RWPE2 (cell line): Measurements from ENCODE around the gene BFSP2.
A peak's percentile ranks its signal among the peaks of the same experiment; 100 is the strongest.

Experiments used
- ATAC-seq: fragments of 200-7000 bp; cut with Tn5 transposase; 3 replicates; pipeline ENCODE4 v1.9.1; 2021; ENCODE audit warnings: low read depth
- DNase-seq: peaks from one replicate; pipeline ENCODE4 v3.0.0-alpha.2; 2020; ENCODE audit warnings: low spot score
- H3K27ac ChIP-seq: fragments of 450-650 bp; 2 replicates; pipeline ENCODE4 v1.5.1; 2017; ENCODE audit warnings: mild to moderate bottlenecking; ENCODE audit not compliant: poor library complexity, severe bottlenecking
- H3K27me3 ChIP-seq: fragments of 250-450 bp; sonication (Bioruptor Pico); 2 replicates; pipeline ENCODE4 v1.5.1; 2021; ENCODE audit warnings: mild to moderate bottlenecking, moderate library complexity; ENCODE audit not compliant: insufficient read depth, poor library complexity, severe bottlenecking
- H3K36me3 ChIP-seq: fragments of 250-450 bp; sonication (Bioruptor Pico); 2 replicates; pipeline ENCODE4 v1.5.1; 2020; ENCODE audit warnings: low read depth, mild to moderate bottlenecking, moderate library complexity
- H3K4me1 ChIP-seq: fragments of 250-450 bp; sonication (Bioruptor Pico); 2 replicates; pipeline ENCODE4 v1.5.1; 2021; ENCODE audit warnings: mild to moderate bottlenecking, moderate library complexity; ENCODE audit not compliant: insufficient read depth, poor library complexity, severe bottlenecking
- H3K4me3 ChIP-seq: fragments of 250-450 bp; sonication (Bioruptor Pico); 2 replicates; pipeline ENCODE4 v1.5.1; 2021; ENCODE audit warnings: mild to moderate bottlenecking, moderate library complexity; ENCODE audit not compliant: severe bottlenecking
- H3K9me3 ChIP-seq: fragments of 250-450 bp; sonication (Bioruptor Pico); 2 replicates; pipeline ENCODE4 v1.5.1; 2021; ENCODE audit warnings: mild to moderate bottlenecking, moderate library complexity; ENCODE audit not compliant: severe bottlenecking
- CTCF ChIP-seq: fragments of 450-650 bp; IDR thresholded peaks from one replicate; pipeline ENCODE4 v1.5.1; 2017; ENCODE audit warnings: mild to moderate bottlenecking, moderate library complexity; ENCODE audit not compliant: poor library complexity, severe bottlenecking

Gene BFSP2

GRCh38 chr3:133441867-133442270, 42.0 kb downstream of the BFSP2 start:
- Histone ChIP-seq H3K4me3 (no peak overlapping the region), H3K27ac (no peak overlapping the region), H3K9me3 (no peaks in the 10 kb centered on the region), H3K4me1 (peaks cover 10% of the 10 kb centered on the region), H3K27me3 (no peaks in the 10 kb centered on the region), H3K36me3 (no peaks in the 10 kb centered on the region)
- ATAC-seq (no peak), DNase-seq (no peak)
- no peak for TF ChIP-seq CTCF

- H3K27me3 ChIP-seq = no peaks in the 10 kb centered on the region
- H3K36me3 ChIP-seq = no peaks in the 10 kb centered on the region
- H3K4me1 ChIP-seq = peaks cover 10% of the 10 kb centered on the region
- no peaks in the 10 kb centered on the region for H3K9me3 ChIP-seq
- H3K27ac ChIP-seq = no peak overlapping the region
- DNase-seq (no peak), ATAC-seq (no peak)
- no peak overlapping the region for H3K4me3 ChIP-seq
- no peak for TF ChIP-seq CTCF
These were observed 42.7 kb downstream of the BFSP2 start for GRCh38 chr3:133442518-133442917.

GRCh38 chr3:133443649-133444422, 44.0 kb downstream of the BFSP2 start:
- no peak for DNase-seq
- ATAC-seq = peak; percentile 94

GRCh38 chr3:133444423-133444774, 44.5 kb downstream of the BFSP2 start:
- Histone ChIP-seq H3K27me3 (no peaks in the 10 kb centered on the region), H3K4me1 (peaks cover 10% of the 10 kb centered on the region), H3K9me3 (no peaks in the 10 kb centered on the region), H3K27ac (peak overlapping the region; percentile 23), H3K36me3 (no peaks in the 10 kb centered on the region), H3K4me3 (no peak overlapping the region)
- ATAC-seq = peak; percentile 11; the same call in 1 of the 3 replicates
- no peak for DNase-seq
- no peak for TF ChIP-seq CTCF

More at GRCh38 chr3:133443649-133444422, 44.0 kb downstream of the BFSP2 start:
- H3K27me3 ChIP-seq = no peaks in the 10 kb centered on the region
- peak; percentile 64 for TF ChIP-seq CTCF
- peaks cover 10% of the 10 kb centered on the region for H3K4me1 ChIP-seq
- H3K36me3 ChIP-seq = no peaks in the 10 kb centered on the region
- H3K9me3 ChIP-seq = no peaks in the 10 kb centered on the region
- H3K27ac ChIP-seq = peak overlapping the region; percentile 23
- H3K4me3 ChIP-seq = no peak overlapping the region

GRCh38 chr3:133445108-133445507, 45.3 kb downstream of the BFSP2 start:
- no peak overlapping the region for H3K4me3 ChIP-seq
- H3K36me3 ChIP-seq = no peaks in the 10 kb centered on the region
- TF ChIP-seq CTCF = no peak
- H3K27ac ChIP-seq = no peak overlapping the region
- no peaks in the 10 kb centered on the region for H3K9me3 ChIP-seq
- peaks cover 10% of the 10 kb centered on the region for H3K4me1 ChIP-seq
- ATAC-seq (no peak), DNase-seq (no peak)
- no peaks in the 10 kb centered on the region for H3K27me3 ChIP-seq
